ENCODE results near the gene ATP10B. TPM values are rescaled to one million over a fixed set of nuclear protein-coding genes. Genes with fewer than 3 reads are reported as not detected.
A peak's percentile ranks its signal among the peaks of the same experiment; 100 is the strongest.

The ATP10B gene
- total RNA-seq, 4 donors from 2014 or later: 63.5 to 112 (median 87.7) TPM

DNA sequence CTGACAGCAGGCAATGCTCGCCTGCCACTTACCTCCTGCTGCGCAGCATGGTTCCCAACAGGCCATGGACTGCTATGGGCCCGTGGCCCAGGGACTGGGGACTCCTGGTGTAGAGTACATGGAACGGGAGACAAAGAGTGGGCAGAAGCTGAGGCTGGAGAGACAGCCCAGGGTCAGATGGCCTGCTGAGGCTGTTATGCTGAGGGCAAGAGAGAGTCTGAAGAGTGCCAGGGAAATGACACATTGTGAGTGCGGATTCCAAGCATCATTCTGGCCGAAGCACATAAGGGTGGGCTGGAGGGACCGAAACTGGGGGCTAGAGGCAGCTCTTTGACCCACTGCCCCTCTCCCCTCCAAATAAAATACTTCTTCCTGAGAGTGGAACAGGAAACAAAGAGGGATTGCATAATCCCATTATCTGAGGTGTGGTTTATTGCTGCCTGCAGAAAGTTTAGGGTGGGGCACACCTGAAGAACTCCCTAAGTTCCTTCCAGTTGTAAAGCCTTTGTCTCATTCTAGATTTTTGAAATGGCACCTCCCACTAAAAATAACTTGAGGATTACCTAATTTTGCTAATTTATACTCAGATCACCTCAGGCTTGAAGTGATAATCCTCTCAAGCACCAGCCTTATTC is 158.1 kb downstream of the ATP10B start:
- Histone ChIP-seq H3K36me3 (no peaks in the 10 kb centered on the region), H3K9me3 (no peaks in the 10 kb centered on the region), H3K4me3 (no peak overlapping the region), H3K27me3 (no peaks in the 10 kb centered on the region), H3K4me1 (peaks cover 0 to 33% (median 0%) of the 10 kb centered on the region in 4 donors), H3K27ac (peak overlapping the region in 3 of 4 donors; percentile 63 to 82 (median 77))
- DNase-seq: peak in 1 of 3 donors; percentile 65
- TF ChIP-seq POLR2A (IDR thresholded peaks at IDR 0.05): no peak

DNA sequence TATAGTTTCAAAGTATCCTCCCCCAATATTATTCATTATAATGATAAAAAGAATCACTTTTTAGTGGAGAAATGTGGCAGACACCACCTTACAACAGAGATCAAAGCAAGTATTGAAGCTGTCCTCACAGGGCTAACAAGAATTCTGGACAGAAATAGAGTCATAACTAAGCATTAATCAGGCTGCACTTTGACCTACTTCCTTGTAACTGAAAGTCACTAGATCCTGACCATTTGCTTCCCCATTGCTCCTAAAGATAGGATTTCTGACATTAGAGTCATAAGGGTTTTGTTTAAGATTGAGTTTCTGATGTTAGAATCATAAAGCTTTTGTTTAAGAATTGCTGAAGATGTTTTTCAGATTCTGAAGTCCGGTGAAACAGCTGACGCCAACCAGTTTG is 159.7 kb downstream of the ATP10B start:
- H3K9me3 ChIP-seq: no peaks in the 10 kb centered on the region
- TF ChIP-seq POLR2A (IDR thresholded peaks at IDR 0.05): no peak
- TF ChIP-seq, protein P1, sequence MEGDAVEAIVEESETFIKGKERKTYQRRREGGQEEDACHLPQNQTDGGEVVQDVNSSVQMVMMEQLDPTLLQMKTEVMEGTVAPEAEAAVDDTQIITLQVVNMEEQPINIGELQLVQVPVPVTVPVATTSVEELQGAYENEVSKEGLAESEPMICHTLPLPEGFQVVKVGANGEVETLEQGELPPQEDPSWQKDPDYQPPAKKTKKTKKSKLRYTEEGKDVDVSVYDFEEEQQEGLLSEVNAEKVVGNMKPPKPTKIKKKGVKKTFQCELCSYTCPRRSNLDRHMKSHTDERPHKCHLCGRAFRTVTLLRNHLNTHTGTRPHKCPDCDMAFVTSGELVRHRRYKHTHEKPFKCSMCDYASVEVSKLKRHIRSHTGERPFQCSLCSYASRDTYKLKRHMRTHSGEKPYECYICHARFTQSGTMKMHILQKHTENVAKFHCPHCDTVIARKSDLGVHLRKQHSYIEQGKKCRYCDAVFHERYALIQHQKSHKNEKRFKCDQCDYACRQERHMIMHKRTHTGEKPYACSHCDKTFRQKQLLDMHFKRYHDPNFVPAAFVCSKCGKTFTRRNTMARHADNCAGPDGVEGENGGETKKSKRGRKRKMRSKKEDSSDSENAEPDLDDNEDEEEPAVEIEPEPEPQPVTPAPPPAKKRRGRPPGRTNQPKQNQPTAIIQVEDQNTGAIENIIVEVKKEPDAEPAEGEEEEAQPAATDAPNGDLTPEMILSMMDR (IDR thresholded peaks at IDR 0.05): no peak
- no peak for DNase-seq
- no peak overlapping the region for H3K4me3 ChIP-seq
- no peaks in the 10 kb centered on the region for H3K27me3 ChIP-seq
- peak overlapping the region in 3 of 4 donors; percentile 20 to 82 (median 56) for H3K27ac ChIP-seq
- peaks cover 0 to 33% (median 0%) of the 10 kb centered on the region in 4 donors for H3K4me1 ChIP-seq
- no peaks in the 10 kb centered on the region for H3K36me3 ChIP-seq

DNA sequence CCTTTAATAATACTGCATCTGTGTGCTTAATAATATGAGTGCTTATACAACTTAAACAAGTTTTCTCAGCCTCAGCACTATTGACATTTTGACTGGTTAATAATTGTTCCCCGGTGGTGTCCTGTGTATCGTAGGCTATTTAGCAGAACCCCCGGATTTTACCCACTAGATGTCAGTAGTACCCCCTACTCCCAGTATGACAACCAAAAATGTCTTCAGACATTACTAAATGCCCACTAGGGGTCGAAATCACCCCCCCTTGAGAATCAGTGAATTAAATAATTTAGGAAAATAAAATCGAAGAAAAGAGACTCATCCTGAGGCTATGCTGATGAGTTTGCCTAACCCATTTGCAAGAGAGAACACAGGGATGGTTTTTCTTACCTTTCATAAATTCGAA is 166.3 kb downstream of the ATP10B start:
- Histone ChIP-seq H3K4me1 (no peaks in the 10 kb centered on the region), H3K9me3 (no peaks in the 10 kb centered on the region), H3K27ac (peak overlapping the region in 2 of 4 donors; percentile 4 to 57), H3K27me3 (no peaks in the 10 kb centered on the region), H3K4me3 (no peak overlapping the region), H3K36me3 (no peaks in the 10 kb centered on the region)
- DNase-seq: no peak
- TF ChIP-seq, protein P1 (IDR thresholded peaks at IDR 0.05): peak in 4 of 6 experiments; percentile 1 to 58 (median 44)
- no peak for TF ChIP-seq POLR2A (IDR thresholded peaks at IDR 0.05)

DNA sequence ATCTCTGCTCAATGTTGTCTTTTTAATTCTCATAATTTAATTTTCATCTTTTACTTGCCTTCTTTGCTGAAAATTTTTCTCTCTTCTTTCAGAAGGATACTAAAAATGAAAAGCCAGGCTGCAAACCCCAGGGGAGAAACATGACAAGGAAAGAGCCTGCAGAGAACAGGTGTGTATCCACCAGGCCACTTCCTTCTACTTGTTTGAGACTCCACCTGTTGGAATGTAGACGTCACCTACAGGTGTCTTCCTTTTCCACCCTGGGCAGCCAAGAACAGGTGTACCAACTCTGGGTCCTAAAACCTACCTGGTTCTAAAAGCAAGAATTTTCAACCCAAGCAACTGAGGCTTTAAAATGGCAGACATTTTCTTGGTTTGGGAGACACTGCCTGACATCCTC is 166.8 kb downstream of the ATP10B start:
- H3K4me1 ChIP-seq: no peaks in the 10 kb centered on the region
- TF ChIP-seq POLR2A (IDR thresholded peaks at IDR 0.05): peak; percentile 85
- TF ChIP-seq, protein P1 (IDR thresholded peaks at IDR 0.05): peak in 2 of 6 experiments; percentile 25 to 30
- no peaks in the 10 kb centered on the region for H3K9me3 ChIP-seq
- peak overlapping the region in 3 of 4 donors; percentile 15 to 58 (median 45) for H3K4me3 ChIP-seq
- no peaks in the 10 kb centered on the region for H3K27me3 ChIP-seq
- H3K36me3 ChIP-seq: no peaks in the 10 kb centered on the region
- H3K27ac ChIP-seq: peak overlapping the region in 3 of 4 donors; percentile 4 to 57 (median 44)
- peak in 1 of 3 donors; percentile 73 for DNase-seq

DNA sequence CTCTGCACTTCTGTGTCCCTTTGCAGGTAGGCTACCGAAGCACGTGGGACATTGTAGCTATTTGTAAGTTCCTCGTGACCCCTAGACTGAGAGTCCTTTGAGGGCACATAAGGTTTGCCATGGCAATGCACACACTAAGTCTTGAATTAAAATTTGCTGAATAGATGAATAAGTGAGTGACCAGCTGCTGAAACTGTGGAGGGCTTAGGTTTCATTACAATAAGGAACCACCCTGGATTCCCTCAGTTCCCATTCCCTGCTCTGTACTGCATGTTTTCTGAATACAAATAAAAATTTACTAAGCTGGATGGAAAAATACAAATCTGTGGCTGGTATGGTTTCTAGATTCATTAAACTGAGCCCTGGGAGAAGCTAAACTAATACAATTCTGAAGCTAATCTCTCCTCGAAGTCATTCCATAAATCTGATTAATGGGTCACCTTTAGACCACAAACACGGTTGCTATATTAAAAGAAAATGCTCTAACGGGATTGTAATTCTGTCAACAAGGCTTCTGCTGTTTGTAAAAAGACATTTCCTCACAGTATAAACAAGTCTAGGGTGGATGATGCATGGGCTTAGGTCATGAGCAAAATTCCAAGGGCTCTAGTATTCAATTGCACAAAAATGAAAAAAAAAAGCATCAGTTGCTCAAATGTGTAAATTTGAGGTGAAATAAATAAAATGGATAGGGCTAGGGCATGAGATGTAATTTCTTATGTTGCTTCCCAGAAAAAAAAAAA is 172.3 kb downstream of the ATP10B start:
- TF ChIP-seq, protein P1 (IDR thresholded peaks at IDR 0.05): no peak
- TF ChIP-seq POLR2A (IDR thresholded peaks at IDR 0.05): no peak
- no peaks in the 10 kb centered on the region for H3K36me3 ChIP-seq
- H3K9me3 ChIP-seq: no peaks in the 10 kb centered on the region
- no peak overlapping the region for H3K27ac ChIP-seq
- H3K27me3 ChIP-seq: no peaks in the 10 kb centered on the region
- DNase-seq: no peak
- no peak overlapping the region for H3K4me3 ChIP-seq
- H3K4me1 ChIP-seq: no peaks in the 10 kb centered on the region

DNA sequence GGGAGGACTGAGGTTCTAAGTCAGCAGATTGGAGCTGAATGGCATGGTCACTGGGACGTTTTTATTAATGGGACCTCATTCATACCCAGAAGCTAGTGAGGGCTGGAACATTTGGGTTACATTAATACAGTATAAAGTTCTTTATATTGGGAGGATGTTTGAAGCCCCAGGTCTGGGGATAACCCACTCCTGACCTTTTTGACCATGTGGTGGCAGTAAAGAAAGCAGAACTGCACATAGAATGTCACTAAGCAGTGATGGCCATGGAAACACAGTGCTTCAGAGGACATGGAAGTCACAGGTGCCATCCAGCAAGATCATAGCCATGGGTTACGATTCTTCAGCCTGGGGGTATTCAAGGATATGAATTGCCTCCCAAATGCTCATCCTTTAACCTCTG is 176.0 kb downstream of the ATP10B start:
- Histone ChIP-seq H3K4me1 (no peaks in the 10 kb centered on the region), H3K36me3 (no peaks in the 10 kb centered on the region), H3K9me3 (no peaks in the 10 kb centered on the region), H3K4me3 (no peak overlapping the region), H3K27ac (no peak overlapping the region), H3K27me3 (no peaks in the 10 kb centered on the region)
- TF ChIP-seq, protein P1 (IDR thresholded peaks at IDR 0.05): peak in 2 of 6 experiments; percentile 18 to 27
- no peak for TF ChIP-seq POLR2A (IDR thresholded peaks at IDR 0.05)
- no peak for DNase-seq

Data from Peyer's patch (tissue), 4 donors.